Measurements from ENCODE around the gene MRPL1.

Gene MRPL1

DNA sequence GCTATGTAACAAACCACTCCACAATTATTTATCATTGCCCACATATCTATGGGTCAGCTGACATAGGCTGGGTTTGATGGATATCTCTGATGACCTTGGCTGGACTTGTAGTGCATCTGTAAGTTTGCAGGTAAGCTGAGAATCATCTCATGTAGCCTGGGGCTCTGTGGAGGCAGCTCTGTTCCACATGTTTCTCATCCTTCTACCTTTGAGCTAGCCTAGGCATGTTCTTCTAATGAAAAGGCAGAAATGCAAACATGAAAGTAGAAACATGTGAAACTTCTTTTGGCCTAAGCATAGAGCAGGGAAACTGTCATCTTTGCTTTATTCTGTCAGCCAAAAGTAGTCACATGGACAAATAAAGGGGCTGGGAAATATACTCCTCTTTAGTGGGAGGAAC lies 18.2 kb downstream of the MRPL1 start:
- H3K9ac ChIP-seq (ENCODE audit: low read depth, low read length) = no peak overlapping the region
- no peaks in the 10 kb centered on the region for H3K27me3 ChIP-seq (ENCODE audit: control insufficient read depth, insufficient read depth, low read length)
- no peaks in the 10 kb centered on the region for H3K9me3 ChIP-seq (ENCODE audit: control insufficient read depth, insufficient read depth, low read length)
- no peak overlapping the region for H3K4me3 ChIP-seq (ENCODE audit: low read depth, low read length)
- peaks cover 36% of the 10 kb centered on the region for H3K36me3 ChIP-seq (ENCODE audit: control insufficient read depth, insufficient read depth, low read length)
- no peak overlapping the region for H3K27ac ChIP-seq (ENCODE audit: low read depth, low read length)
- peaks cover 9% of the 10 kb centered on the region for H3K4me1 ChIP-seq (ENCODE audit: control insufficient read depth, insufficient read depth, low read length)

DNA sequence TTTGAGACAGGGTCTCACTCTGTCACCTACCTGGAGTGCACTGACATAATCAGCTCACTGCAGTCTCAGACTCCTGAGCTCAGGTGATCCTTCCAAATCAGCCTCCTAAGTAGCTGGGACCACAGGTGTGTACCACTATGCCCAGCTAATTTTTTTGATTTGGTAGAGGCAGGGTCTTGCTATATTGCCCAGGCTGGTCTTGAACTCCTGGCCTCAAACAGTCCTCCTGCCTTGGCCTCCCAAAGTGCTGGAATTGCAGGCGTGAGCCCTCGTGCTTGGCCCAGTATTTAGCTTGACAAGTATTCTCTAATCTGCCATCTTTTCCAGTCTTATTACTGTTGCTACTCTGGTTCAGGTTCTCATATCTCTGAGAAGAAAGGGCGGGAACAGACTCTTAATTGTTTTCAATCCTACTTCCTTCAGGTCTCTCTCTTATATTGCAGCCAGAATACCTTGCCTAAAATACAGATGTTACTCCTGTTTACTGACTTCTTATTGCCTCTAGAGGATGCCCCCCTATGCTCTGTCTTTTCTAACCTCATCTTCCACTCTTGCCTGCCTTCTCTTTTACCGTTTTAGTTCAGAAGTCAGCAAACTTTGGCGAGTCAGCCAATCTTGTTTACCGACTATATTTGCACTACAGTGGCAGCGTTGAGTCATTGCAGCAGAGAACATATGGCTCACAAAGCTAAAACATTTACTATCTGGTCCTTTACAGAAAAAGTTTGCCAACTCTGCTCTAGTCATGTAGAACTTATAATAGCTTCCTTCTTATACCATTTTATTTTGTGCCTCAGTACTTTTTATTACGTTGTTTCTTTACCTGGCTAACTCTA lies 19.0 kb downstream of the MRPL1 start:
- H3K27ac ChIP-seq (ENCODE audit: low read depth, low read length) = no peak overlapping the region
- peaks cover 41% of the 10 kb centered on the region for H3K36me3 ChIP-seq (ENCODE audit: control insufficient read depth, insufficient read depth, low read length)
- H3K27me3 ChIP-seq (ENCODE audit: control insufficient read depth, insufficient read depth, low read length) = no peaks in the 10 kb centered on the region
- no peak overlapping the region for H3K9ac ChIP-seq (ENCODE audit: low read depth, low read length)
- H3K9me3 ChIP-seq (ENCODE audit: control insufficient read depth, insufficient read depth, low read length) = no peaks in the 10 kb centered on the region
- H3K4me1 ChIP-seq (ENCODE audit: control insufficient read depth, insufficient read depth, low read length) = peaks cover 9% of the 10 kb centered on the region
- no peak overlapping the region for H3K4me3 ChIP-seq (ENCODE audit: low read depth, low read length)

DNA sequence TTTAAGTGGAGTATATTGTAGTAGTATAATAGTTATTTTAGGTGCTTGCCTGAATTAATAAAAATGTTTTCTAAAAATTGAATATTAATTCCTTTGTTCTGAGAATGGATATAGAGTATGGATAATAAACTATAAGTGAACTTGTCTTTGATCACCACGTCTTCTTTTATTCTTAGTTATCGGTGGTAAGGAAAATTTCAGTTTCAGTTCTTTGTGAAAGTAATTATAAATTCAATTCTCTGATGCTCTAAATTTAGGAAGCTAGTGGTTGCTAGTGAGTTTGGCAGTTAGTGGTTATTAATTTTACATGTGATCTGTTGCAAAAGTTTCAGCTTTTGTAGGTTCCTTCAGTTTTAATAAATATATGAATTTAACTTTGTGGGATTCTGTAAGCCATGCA lies 30.8 kb downstream of the MRPL1 start:
- H3K27ac ChIP-seq (ENCODE audit: low read depth, low read length) = no peak overlapping the region
- H3K4me1 ChIP-seq (ENCODE audit: control insufficient read depth, insufficient read depth, low read length) = no peaks in the 10 kb centered on the region
- H3K9me3 ChIP-seq (ENCODE audit: control insufficient read depth, insufficient read depth, low read length) = no peaks in the 10 kb centered on the region
- H3K27me3 ChIP-seq (ENCODE audit: control insufficient read depth, insufficient read depth, low read length) = no peaks in the 10 kb centered on the region
- H3K9ac ChIP-seq (ENCODE audit: low read depth, low read length) = no peak overlapping the region
- no peak overlapping the region for H3K4me3 ChIP-seq (ENCODE audit: low read depth, low read length)
- peaks cover 41% of the 10 kb centered on the region for H3K36me3 ChIP-seq (ENCODE audit: control insufficient read depth, insufficient read depth, low read length)

DNA sequence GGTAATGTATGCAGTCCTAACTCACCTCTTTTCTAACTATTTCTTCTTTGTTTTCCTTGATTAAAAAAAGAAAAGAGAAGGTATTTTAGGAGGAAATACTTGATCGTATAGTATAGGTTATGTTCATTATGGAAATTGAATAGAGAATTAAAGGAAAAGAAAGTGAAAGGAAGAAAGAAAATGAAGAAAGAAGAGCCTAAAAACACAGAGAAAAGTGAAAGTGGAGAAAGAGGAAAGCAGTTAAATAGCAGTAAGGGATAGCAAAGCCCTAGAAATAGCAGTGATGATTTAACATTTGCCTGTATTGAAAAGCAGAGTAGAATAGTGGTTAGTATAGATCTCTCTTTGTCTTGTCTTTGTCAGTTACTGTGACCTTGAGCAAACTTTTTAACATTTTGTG lies 37.0 kb downstream of the MRPL1 start:
- Histone ChIP-seq H3K27me3 (ENCODE audit: control insufficient read depth, insufficient read depth, low read length) (no peaks in the 10 kb centered on the region), H3K4me1 (ENCODE audit: control insufficient read depth, insufficient read depth, low read length) (no peaks in the 10 kb centered on the region), H3K27ac (ENCODE audit: low read depth, low read length) (no peak overlapping the region), H3K4me3 (ENCODE audit: low read depth, low read length) (no peak overlapping the region), H3K9me3 (ENCODE audit: control insufficient read depth, insufficient read depth, low read length) (no peaks in the 10 kb centered on the region), H3K36me3 (ENCODE audit: control insufficient read depth, insufficient read depth, low read length) (peaks cover 33% of the 10 kb centered on the region), H3K9ac (ENCODE audit: low read depth, low read length) (no peak overlapping the region)

DNA sequence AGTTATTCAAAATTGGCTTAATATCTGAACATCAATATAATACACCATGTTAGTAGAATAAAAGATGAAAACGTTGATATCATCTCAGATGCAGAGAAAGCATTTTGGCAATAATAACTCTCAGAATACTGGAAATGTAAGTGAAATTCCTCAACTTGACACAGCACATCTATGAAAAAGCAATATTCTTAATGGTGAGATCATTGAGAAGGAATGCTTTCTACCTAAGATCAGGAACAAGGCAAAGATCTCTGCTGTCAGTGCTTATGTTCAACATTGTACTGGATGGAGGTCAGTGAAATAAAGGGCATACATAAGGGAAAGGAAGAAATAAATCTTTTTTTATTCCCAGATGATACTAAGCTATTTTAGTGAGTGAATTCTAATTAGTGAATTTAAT lies 40.6 kb downstream of the MRPL1 start:
- H3K36me3 ChIP-seq (ENCODE audit: control insufficient read depth, insufficient read depth, low read length) = peaks cover 10% of the 10 kb centered on the region; the same call in 1 of the 2 replicates
- no peak overlapping the region for H3K4me3 ChIP-seq (ENCODE audit: low read depth, low read length)
- no peaks in the 10 kb centered on the region for H3K27me3 ChIP-seq (ENCODE audit: control insufficient read depth, insufficient read depth, low read length)
- no peak overlapping the region for H3K27ac ChIP-seq (ENCODE audit: low read depth, low read length)
- H3K9me3 ChIP-seq (ENCODE audit: control insufficient read depth, insufficient read depth, low read length) = no peaks in the 10 kb centered on the region
- no peaks in the 10 kb centered on the region for H3K4me1 ChIP-seq (ENCODE audit: control insufficient read depth, insufficient read depth, low read length)
- H3K9ac ChIP-seq (ENCODE audit: low read depth, low read length) = no peak overlapping the region

DNA sequence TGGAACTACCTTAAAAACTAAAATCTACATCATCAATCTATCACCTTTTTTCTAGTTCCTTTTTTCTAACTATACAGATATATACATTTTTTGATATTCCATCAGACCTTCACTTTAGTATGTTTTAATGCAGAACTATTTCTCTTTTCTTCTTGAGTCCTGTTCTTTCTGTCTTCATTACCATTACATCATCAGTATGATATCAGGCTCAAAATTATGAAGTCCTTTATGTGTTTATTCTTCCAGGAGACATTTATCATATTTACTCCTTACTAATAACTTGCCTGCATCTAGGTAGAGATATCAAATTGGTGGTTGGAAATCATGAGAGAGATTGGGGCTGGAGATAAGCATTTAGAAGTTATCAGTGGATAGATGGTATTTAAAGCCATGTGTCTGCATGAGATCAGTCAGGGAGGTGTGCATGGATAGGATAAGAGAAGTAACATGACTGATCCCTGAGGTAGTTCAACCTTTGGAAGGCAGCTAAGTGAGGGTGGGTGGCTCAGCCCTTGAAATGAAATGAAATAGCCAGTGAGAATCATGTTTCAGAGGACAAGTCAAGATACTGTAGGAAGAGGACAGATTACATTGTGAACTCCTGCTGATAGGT lies 43.1 kb downstream of the MRPL1 start:
- Histone ChIP-seq H3K9me3 (ENCODE audit: control insufficient read depth, insufficient read depth, low read length) (no peaks in the 10 kb centered on the region), H3K27me3 (ENCODE audit: control insufficient read depth, insufficient read depth, low read length) (no peaks in the 10 kb centered on the region), H3K36me3 (ENCODE audit: control insufficient read depth, insufficient read depth, low read length) (peaks cover 24% of the 10 kb centered on the region; the same call in 1 of the 2 replicates), H3K27ac (ENCODE audit: low read depth, low read length) (no peak overlapping the region), H3K9ac (ENCODE audit: low read depth, low read length) (no peak overlapping the region), H3K4me3 (ENCODE audit: low read depth, low read length) (no peak overlapping the region), H3K4me1 (ENCODE audit: control insufficient read depth, insufficient read depth, low read length) (no peaks in the 10 kb centered on the region)

DNA sequence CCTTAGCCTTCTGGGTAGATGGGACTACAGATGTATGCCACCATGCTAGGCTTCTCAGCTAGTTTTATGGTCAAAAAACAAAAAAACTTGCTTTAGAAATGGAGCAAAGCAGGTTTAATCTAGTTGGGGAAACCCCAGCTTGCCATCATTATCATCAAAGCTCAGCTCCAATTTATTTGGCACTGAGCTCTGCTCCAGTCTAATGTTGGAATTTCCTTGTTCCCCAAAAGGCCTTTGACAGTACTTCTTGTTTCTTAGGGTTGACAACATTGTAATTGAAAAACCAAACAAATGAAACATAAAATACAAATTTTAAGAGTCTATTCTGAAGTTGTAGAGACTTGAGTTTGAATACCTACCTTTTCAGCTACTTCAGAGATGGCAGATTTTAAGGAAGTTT lies 48.0 kb downstream of the MRPL1 start:
- no peak overlapping the region for H3K9ac ChIP-seq (ENCODE audit: low read depth, low read length)
- H3K4me3 ChIP-seq (ENCODE audit: low read depth, low read length) = no peak overlapping the region
- H3K9me3 ChIP-seq (ENCODE audit: control insufficient read depth, insufficient read depth, low read length) = no peaks in the 10 kb centered on the region
- H3K27me3 ChIP-seq (ENCODE audit: control insufficient read depth, insufficient read depth, low read length) = no peaks in the 10 kb centered on the region
- H3K27ac ChIP-seq (ENCODE audit: low read depth, low read length) = no peak overlapping the region
- H3K4me1 ChIP-seq (ENCODE audit: control insufficient read depth, insufficient read depth, low read length) = no peaks in the 10 kb centered on the region
- peaks cover 17% of the 10 kb centered on the region for H3K36me3 ChIP-seq (ENCODE audit: control insufficient read depth, insufficient read depth, low read length)

DNA sequence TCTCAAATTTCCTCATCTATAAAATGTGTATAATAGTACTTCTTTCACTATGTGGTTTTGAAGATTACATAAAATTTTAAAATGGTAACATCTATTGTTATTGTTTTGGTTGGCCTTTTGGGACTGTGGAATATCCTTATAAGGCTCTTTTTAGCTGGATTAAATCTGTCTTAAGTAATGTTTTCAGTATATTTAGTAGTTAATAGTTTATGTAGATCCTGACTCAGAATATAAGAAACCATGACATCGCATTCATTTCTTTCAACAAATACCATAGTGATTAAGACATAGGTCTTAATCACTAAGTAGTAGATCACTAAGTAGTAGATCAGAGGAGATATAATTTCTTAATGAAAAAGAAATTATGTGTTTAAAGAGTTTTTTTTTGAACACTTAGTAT lies 48.5 kb downstream of the MRPL1 start:
- no peak overlapping the region for H3K27ac ChIP-seq (ENCODE audit: low read depth, low read length)
- no peaks in the 10 kb centered on the region for H3K27me3 ChIP-seq (ENCODE audit: control insufficient read depth, insufficient read depth, low read length)
- no peaks in the 10 kb centered on the region for H3K4me1 ChIP-seq (ENCODE audit: control insufficient read depth, insufficient read depth, low read length)
- no peak overlapping the region for H3K4me3 ChIP-seq (ENCODE audit: low read depth, low read length)
- no peak overlapping the region for H3K9ac ChIP-seq (ENCODE audit: low read depth, low read length)
- H3K9me3 ChIP-seq (ENCODE audit: control insufficient read depth, insufficient read depth, low read length) = no peaks in the 10 kb centered on the region
- H3K36me3 ChIP-seq (ENCODE audit: control insufficient read depth, insufficient read depth, low read length) = peaks cover 17% of the 10 kb centered on the region

DNA sequence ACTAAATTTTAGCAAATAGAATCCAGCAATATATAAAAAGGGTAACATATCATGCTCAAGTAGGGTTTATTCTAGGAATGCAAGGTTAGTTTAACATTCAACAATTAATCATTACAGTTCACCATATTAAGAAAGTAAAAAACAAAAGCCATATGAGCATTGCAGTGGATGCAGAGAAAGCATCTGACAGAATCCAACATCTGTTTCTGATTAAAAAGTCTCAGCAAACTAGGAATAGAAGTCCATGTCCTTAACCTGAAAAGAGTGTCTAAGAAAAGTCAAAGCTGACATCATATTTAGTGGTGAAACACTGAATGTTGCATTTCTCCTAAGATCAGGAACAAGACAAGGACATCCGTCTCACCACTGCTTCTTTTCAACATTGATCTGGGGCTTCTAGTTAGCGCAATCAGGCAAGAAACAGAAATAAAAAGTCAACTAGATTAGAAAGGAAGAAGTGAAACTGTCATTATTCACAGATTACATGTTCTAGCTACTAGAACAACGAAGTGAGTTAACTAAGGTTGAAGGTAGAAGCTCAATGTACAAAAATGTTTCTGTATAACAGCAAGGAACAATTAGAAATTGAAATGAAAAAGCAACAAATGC lies 49.3 kb downstream of the MRPL1 start:
- peaks cover 21% of the 10 kb centered on the region for H3K36me3 ChIP-seq (ENCODE audit: control insufficient read depth, insufficient read depth, low read length)
- no peak overlapping the region for H3K9ac ChIP-seq (ENCODE audit: low read depth, low read length)
- H3K4me1 ChIP-seq (ENCODE audit: control insufficient read depth, insufficient read depth, low read length) = no peaks in the 10 kb centered on the region
- H3K9me3 ChIP-seq (ENCODE audit: control insufficient read depth, insufficient read depth, low read length) = no peaks in the 10 kb centered on the region
- no peak overlapping the region for H3K4me3 ChIP-seq (ENCODE audit: low read depth, low read length)
- H3K27me3 ChIP-seq (ENCODE audit: control insufficient read depth, insufficient read depth, low read length) = no peaks in the 10 kb centered on the region
- no peak overlapping the region for H3K27ac ChIP-seq (ENCODE audit: low read depth, low read length)

DNA sequence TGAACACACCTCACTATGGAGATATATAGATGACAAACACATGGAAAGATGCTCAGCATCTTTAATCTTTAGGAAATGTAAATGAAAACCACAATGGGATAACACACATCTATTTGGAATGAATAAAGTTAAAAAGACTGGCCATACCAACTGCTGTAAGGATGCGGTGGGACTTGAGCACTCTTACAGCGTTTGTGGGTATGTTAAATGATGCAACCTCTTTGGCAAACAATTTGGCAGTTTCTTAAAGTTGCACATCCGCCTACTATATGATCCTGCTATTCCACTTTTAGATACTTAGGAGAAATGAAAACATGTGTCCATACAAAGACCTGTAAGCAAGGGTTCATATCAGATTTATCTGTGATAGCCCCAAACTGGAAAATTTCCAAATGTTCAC lies 50.7 kb downstream of the MRPL1 start:
- Histone ChIP-seq H3K4me3 (ENCODE audit: low read depth, low read length) (no peak overlapping the region), H3K4me1 (ENCODE audit: control insufficient read depth, insufficient read depth, low read length) (no peaks in the 10 kb centered on the region), H3K36me3 (ENCODE audit: control insufficient read depth, insufficient read depth, low read length) (peaks cover 21% of the 10 kb centered on the region), H3K9me3 (ENCODE audit: control insufficient read depth, insufficient read depth, low read length) (no peaks in the 10 kb centered on the region), H3K27me3 (ENCODE audit: control insufficient read depth, insufficient read depth, low read length) (no peaks in the 10 kb centered on the region), H3K27ac (ENCODE audit: low read depth, low read length) (no peak overlapping the region), H3K9ac (ENCODE audit: low read depth, low read length) (no peak overlapping the region)

DNA sequence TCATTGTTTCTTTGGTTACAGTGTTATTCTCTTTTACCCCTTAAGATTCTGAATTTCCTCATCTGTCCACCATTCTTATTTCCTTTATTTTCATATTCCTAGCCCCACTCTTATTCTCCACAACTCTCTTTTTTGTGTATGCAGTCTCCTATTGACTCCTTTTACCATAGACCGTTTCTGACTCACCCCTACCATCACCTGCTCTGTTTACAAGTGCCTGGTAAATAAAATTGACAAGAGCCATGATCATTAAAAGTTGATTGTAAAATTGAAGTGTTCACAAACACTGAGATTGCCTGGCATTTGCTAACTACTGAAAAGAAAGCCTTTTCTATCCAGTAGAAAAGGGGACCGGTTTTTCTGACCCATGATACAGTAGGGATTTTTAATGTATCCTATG lies 54.4 kb downstream of the MRPL1 start:
- H3K27me3 ChIP-seq (ENCODE audit: control insufficient read depth, insufficient read depth, low read length) = no peaks in the 10 kb centered on the region
- H3K4me3 ChIP-seq (ENCODE audit: low read depth, low read length) = no peak overlapping the region
- peaks cover 7% of the 10 kb centered on the region; the same call in 1 of the 2 replicates for H3K36me3 ChIP-seq (ENCODE audit: control insufficient read depth, insufficient read depth, low read length)
- H3K27ac ChIP-seq (ENCODE audit: low read depth, low read length) = no peak overlapping the region
- H3K9me3 ChIP-seq (ENCODE audit: control insufficient read depth, insufficient read depth, low read length) = no peaks in the 10 kb centered on the region
- no peak overlapping the region for H3K9ac ChIP-seq (ENCODE audit: low read depth, low read length)
- peaks cover 6% of the 10 kb centered on the region; the same call in 1 of the 2 replicates for H3K4me1 ChIP-seq (ENCODE audit: control insufficient read depth, insufficient read depth, low read length)

Measured in HUES48 (cell line).